NCI-H2171 (cell line): ENCODE measurements around the gene LUC7L.
"Not testable (repeated sequence)": the region's sequence is repeated elsewhere in the genome, so short reads cannot be mapped to it uniquely, and the experiment has no call there.

Experiments used
- DNase-seq: peaks from one replicate; lab custom pipeline; 2025; lab: John Stamatoyannopoulos, UW

LUC7L gene

GRCh38 chr16:164827-165538 is 64.3 kb downstream of the LUC7L start:
- no peak for DNase-seq

GRCh38 chr16:164134-164823 is 65.0 kb downstream of the LUC7L start:
- not testable (repeated sequence) for DNase-seq

GRCh38 chr16:163696-164095 is 65.6 kb downstream of the LUC7L start:
- DNase-seq: not testable (repeated sequence)

GRCh38 chr16:163139-163538 is 66.1 kb downstream of the LUC7L start:
- DNase-seq: not testable (repeated sequence)

- no peak for DNase-seq
These were observed 66.8 kb downstream of the LUC7L start for GRCh38 chr16:162271-162991.

- no peak for DNase-seq
These were observed 68.5 kb downstream of the LUC7L start for GRCh38 chr16:160691-161190.

GRCh38 chr16:160242-160641 is 69.0 kb downstream of the LUC7L start:
- DNase-seq: not testable (repeated sequence)

GRCh38 chr16:159136-159849 is 70.0 kb downstream of the LUC7L start:
- no peak for DNase-seq

- no peak for DNase-seq
These were observed 74.2 kb downstream of the LUC7L start for GRCh38 chr16:155031-155398.

GRCh38 chr16:154217-155030 is 74.8 kb downstream of the LUC7L start:
- DNase-seq: no peak

GRCh38 chr16:153550-154216 is 75.6 kb downstream of the LUC7L start:
- not testable (repeated sequence) for DNase-seq

GRCh38 chr16:153129-153521 is 76.1 kb downstream of the LUC7L start:
- DNase-seq: not testable (repeated sequence)

- DNase-seq: no peak
These were observed 76.8 kb downstream of the LUC7L start, which contains the start of gene HBZ for GRCh38 chr16:152141-153128. Gene HBZ (plus strand): TSS chr16:152644. CDS start chr16:152910, 266 bp downstream.

- no peak for DNase-seq
These were observed 80.1 kb downstream of the LUC7L start for GRCh38 chr16:149024-149660.

- no peak for DNase-seq
These were observed 82.6 kb downstream of the LUC7L start for GRCh38 chr16:146646-147045.

- DNase-seq: no peak
These were observed 84.4 kb downstream of the LUC7L start for GRCh38 chr16:144797-145252.

GRCh38 chr16:143456-143855 is 85.8 kb downstream of the LUC7L start:
- DNase-seq: no peak

GRCh38 chr16:143047-143446 is 86.2 kb downstream of the LUC7L start:
- no peak for DNase-seq
